Peyer's patch (tissue), 4 donors: ENCODE measurements around the gene KLC4.

Experiments
- CTCF ChIP-seq, 6 experiments: fragments of 450-650 bp in 4 of 6; fragments of 200-600 bp in 2 of 6; sonication (generic) in 1 of 6; IDR thresholded peaks; one replicate each; pipeline ENCODE4 v1.5.1; 2017 to 2019; ENCODE audit warnings: antibody characterized with exemption in 6 of 6, mild to moderate bottlenecking in 3 of 6, moderate library complexity in 1 of 6
- POLR2A ChIP-seq, 2 donors: fragments of 450-650 bp; IDR thresholded peaks; one replicate each; pipeline ENCODE4 v1.5.1; 2017; ENCODE audit warnings: antibody characterized with exemption in 2 of 2, mild to moderate bottlenecking in 2 of 2, moderate library complexity in 2 of 2

- no peak for TF ChIP-seq POLR2A (IDR thresholded peaks at IDR 0.05)
- TF ChIP-seq CTCF (IDR thresholded peaks at IDR 0.05), result no peak
Measured at GRCh38 chr6:43011207-43011606, 48.2 kb upstream of the KLC4 start.
